Measurements from ENCODE around the gene ADGRG3.

- TF ChIP-seq POLR2A (IDR thresholded peaks at IDR 0.05; ENCODE audit: low read depth, low read length) (no peak), POLR2AphosphoS5 (IDR thresholded peaks at IDR 0.05; ENCODE audit: low read depth, low read length) (no peak)
Observed at GRCh38 chr16:57640612-57641011, 27.5 kb upstream of the ADGRG3 start.

Data from GM12892 (cell line).